Epithelial cell of proximal tubule (primary cell): ENCODE data around the gene HIVEP3. TPM values are rescaled to one million over a fixed set of nuclear protein-coding genes. Genes with fewer than 3 reads are reported as not detected.

Source experiments
- DNase-seq: peaks from one replicate; pipeline ENCODE4 v3.0.0-alpha.2; 2011; ENCODE audit warnings: low read depth
- H3K4me3 ChIP-seq: 2 replicates; pipeline ENCODE4 v1.5.1; 2011; ENCODE audit warnings: low read depth, mild to moderate bottlenecking, low read length
- total RNA-seq: library from RNA; depleted of rRNA; stranded (reverse); fragments of >200 nt; gene quantifications from 2 replicates; pipeline ENCODE4 v1.2.3, GENCODE V29; 2015
- TF ChIP-seq, protein P1 (sequence below): conservative IDR thresholded peaks from 2 replicates; pipeline ENCODE4 v1.5.1; 2012; ENCODE audit warnings: low read depth, mild to moderate bottlenecking, low read length

The HIVEP3 gene
- total RNA-seq, 1 donor from 2014 or later = 3.9 TPM

GRCh38 chr1:41510531-41511238 lies 408.0 kb downstream of the HIVEP3 start:
- DNase-seq = no peak
- no peak overlapping the region for H3K4me3 ChIP-seq
- TF ChIP-seq, protein P1, sequence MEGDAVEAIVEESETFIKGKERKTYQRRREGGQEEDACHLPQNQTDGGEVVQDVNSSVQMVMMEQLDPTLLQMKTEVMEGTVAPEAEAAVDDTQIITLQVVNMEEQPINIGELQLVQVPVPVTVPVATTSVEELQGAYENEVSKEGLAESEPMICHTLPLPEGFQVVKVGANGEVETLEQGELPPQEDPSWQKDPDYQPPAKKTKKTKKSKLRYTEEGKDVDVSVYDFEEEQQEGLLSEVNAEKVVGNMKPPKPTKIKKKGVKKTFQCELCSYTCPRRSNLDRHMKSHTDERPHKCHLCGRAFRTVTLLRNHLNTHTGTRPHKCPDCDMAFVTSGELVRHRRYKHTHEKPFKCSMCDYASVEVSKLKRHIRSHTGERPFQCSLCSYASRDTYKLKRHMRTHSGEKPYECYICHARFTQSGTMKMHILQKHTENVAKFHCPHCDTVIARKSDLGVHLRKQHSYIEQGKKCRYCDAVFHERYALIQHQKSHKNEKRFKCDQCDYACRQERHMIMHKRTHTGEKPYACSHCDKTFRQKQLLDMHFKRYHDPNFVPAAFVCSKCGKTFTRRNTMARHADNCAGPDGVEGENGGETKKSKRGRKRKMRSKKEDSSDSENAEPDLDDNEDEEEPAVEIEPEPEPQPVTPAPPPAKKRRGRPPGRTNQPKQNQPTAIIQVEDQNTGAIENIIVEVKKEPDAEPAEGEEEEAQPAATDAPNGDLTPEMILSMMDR = no peak

DNA sequence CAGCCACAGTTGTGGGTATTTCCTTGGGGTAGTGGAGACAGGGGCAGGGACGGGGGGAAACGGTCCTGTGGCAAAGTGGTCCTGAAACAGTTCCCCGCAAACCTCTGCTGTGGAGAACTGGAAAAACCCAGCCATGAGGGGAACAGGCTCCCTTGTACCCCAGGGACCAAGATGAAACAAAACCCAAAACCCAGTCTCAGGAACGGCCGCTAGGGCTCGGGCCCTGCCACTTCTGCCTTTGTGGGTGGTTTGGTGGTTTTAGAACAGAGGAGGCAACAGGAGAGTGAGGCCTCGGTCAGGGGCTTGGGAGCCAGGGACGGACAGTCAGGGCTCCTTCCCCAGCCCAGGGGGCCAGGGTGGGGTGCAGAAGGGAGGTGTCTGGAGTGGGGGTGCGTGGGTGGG lies 409.5 kb downstream of the HIVEP3 start:
- TF ChIP-seq, protein P1 = no peak
- H3K4me3 ChIP-seq = no peak overlapping the region
- no peak for DNase-seq

DNA sequence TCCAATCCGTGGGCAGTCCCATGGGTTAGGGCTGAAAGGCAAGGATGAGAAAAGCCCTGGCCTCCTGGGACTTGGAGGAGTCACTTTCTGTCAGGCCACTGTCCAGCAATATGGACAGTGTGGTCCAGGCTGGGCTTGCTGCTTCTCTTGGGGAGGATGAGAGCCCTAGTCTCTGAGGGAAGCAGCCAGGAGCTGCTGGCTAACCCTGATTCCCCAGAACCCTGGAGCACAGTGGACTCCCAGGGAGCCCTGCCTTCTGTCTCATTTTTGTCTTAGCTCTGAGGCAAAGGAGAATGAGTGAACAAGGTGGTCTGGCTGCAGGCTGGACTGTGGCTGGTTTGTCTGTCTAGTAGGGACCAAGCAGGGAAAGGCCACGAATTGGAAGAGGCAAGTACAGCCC lies 410.4 kb downstream of the HIVEP3 start:
- no peak for DNase-seq
- no peak overlapping the region for H3K4me3 ChIP-seq

GRCh38 chr1:41507836-41508235 lies 410.9 kb downstream of the HIVEP3 start:
- H3K4me3 ChIP-seq = no peak overlapping the region
- TF ChIP-seq, protein P1 = no peak
- no peak for DNase-seq

More for the DNA sequence above, 410.4 kb downstream of the HIVEP3 start:
- TF ChIP-seq, protein P1 = no peak

DNA sequence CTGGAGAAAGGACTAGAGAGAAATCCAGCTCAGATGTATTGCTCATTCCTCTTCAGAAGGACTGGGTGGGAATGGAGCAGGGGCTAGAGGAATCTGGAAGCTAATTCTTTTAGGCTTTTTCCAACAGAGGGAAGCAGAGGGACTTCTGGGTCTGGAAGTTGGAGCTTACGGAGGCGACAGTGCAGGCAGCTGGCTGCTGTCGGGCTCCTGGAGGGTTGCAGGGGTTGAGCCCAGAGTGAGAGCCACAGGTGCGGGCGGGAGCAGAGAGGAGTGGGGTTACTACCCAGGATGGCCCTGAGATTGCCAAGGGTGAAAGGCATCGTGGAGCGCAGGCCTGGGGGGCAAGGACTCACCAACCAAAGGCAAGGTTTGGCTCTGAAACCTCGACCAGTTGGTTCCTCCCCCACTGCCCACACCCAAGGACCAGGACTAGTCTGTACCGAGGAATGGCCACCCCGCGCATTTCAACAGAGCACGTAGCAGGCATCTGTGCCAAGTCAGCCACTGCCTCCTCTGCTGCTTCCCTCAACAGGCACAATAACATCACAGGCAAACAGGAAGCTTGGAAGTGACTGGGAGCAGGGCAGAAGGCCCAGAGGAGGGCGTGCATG lies 411.5 kb downstream of the HIVEP3 start:
- H3K4me3 ChIP-seq = no peak overlapping the region
- TF ChIP-seq, protein P1 = no peak
- no peak for DNase-seq

DNA sequence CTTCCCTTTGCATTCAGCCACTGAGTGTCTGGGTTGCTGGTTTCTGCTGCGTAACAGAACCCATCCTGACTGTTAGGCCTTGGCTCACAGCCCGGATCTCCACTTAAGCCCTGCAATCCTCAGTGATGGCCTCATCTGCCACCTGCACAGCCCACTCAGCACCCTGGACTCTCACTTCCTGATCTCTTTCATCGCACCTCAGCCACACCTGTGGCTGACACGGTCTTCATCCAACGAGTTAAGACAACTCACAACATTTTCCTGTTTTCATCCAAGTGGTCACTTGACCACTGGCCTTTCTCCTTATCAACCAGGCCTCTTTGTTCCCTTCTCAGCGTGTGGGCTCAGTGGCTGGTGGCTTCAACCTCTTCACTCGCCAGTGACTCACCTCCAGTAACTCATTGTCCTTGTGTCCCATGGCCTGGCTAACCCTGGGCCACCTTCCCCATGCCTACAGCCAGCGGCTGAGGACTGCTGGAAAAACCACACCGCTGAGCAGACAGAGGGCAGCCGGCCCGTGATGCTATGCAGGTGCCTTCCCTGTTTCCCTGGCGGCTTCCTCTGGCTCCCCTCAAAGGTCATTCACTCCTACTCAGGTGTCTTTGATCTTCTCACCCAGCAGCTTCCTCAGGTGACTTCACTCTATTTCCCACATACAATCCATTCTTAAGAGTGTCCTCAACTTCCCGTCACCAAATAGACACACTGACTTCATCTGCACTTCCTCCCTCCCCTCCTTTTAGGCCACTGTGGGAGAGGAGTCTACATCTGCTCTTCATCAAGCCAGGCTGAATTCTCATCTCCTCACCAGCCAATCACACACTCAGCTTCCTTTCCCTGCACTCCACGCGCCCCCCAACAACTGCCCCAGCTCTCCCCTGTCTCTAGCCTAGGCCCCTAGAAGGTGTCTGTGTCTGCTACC lies 414.3 kb downstream of the HIVEP3 start:
- no peak for DNase-seq
- no peak overlapping the region for H3K4me3 ChIP-seq
- TF ChIP-seq, protein P1 = no peak
